Stimulated activated CD4-positive, alpha-beta T cell treated with anti-CD3 and anti-CD28 coated beads, Interleukin-1b, Interleukin-23, amount 100 ng/mL, for 1 hour (primary cell): ENCODE measurements around the gene COL25A1.
"Not testable (repeated sequence)": the region's sequence is repeated elsewhere in the genome, so short reads cannot be mapped to it uniquely, and the experiment has no call there.

ENCODE experiments used
- DNase-seq, 2 donors: peaks; one replicate each; pipeline ENCODE4 v3.0.0-alpha.2; 2020; ENCODE audit warnings: low read depth in 2 of 2

COL25A1 gene

GRCh38 chr4:108916638-108917037 is 385.8 kb downstream of the COL25A1 start:
- no peak for DNase-seq

- DNase-seq = no peak
Measured at GRCh38 chr4:108906866-108907367, 395.5 kb downstream of the COL25A1 start.

- DNase-seq = no peak
Measured at GRCh38 chr4:108906006-108906405, 396.5 kb downstream of the COL25A1 start.

- no peak for DNase-seq
Measured at GRCh38 chr4:108903464-108904221, 398.8 kb downstream of the COL25A1 start.

- no peak for DNase-seq
Measured at GRCh38 chr4:108902769-108903168, 399.7 kb downstream of the COL25A1 start.

GRCh38 chr4:108901291-108901690 is 401.2 kb downstream of the COL25A1 start:
- no peak for DNase-seq

- no peak for DNase-seq
Measured at GRCh38 chr4:108900018-108900580, 402.4 kb downstream of the COL25A1 start.

GRCh38 chr4:108893468-108893867 is 409.0 kb downstream of the COL25A1 start:
- no peak for DNase-seq

GRCh38 chr4:108891896-108892590 is 410.4 kb downstream of the COL25A1 start:
- no peak for DNase-seq

- no peak for DNase-seq
Measured at GRCh38 chr4:108890484-108890881, 412.0 kb downstream of the COL25A1 start.

- DNase-seq = no peak
Measured at GRCh38 chr4:108889696-108890483, 412.6 kb downstream of the COL25A1 start.

- DNase-seq = no peak
Measured at GRCh38 chr4:108888769-108889168, 413.7 kb downstream of the COL25A1 start.

- no peak for DNase-seq
Measured at GRCh38 chr4:108887034-108887433, 415.4 kb downstream of the COL25A1 start.

GRCh38 chr4:108885211-108885610 is 417.2 kb downstream of the COL25A1 start:
- DNase-seq = no peak

GRCh38 chr4:108884596-108884995 is 417.9 kb downstream of the COL25A1 start:
- DNase-seq = no peak

GRCh38 chr4:108881986-108882385 is 420.5 kb downstream of the COL25A1 start:
- DNase-seq = no peak

- DNase-seq = no peak
Measured at GRCh38 chr4:108881190-108881589, 421.3 kb downstream of the COL25A1 start.

GRCh38 chr4:108878806-108879205 is 423.7 kb downstream of the COL25A1 start:
- DNase-seq = no peak

GRCh38 chr4:108877821-108878220 is 424.6 kb downstream of the COL25A1 start:
- DNase-seq = no peak

- no peak for DNase-seq
Measured at GRCh38 chr4:108874806-108875205, 427.7 kb downstream of the COL25A1 start.

- DNase-seq = not testable (repeated sequence)
Measured at GRCh38 chr4:108869970-108870369, 432.5 kb downstream of the COL25A1 start.
